IPS-20b (cell line): ENCODE results near the gene INTS4.
"Not testable (repeated sequence)": the region's sequence is repeated elsewhere in the genome, so short reads cannot be mapped to it uniquely, and the experiment has no call there.

Experiments used
- H3K27ac ChIP-seq: one replicate; pipeline ENCODE4 v1.5.1; 2013; ENCODE audit warnings: low read length
- H3K27me3 ChIP-seq: 2 replicates; pipeline ENCODE4 v1.6.1; 2013; ENCODE audit warnings: mild to moderate bottlenecking, low read length, inconsistent platforms; ENCODE audit not compliant: insufficient read depth
- H3K36me3 ChIP-seq: 2 replicates; pipeline ENCODE4 v1.6.1; 2013; ENCODE audit warnings: low read depth, mild to moderate bottlenecking, inconsistent platforms, low read length, moderate library complexity; ENCODE audit not compliant: insufficient read depth
- H3K4me1 ChIP-seq: 2 replicates; pipeline ENCODE4 v1.6.1; 2013; ENCODE audit warnings: mild to moderate bottlenecking, control low read depth, inconsistent platforms, low read length, moderate library complexity; ENCODE audit not compliant: insufficient read depth
- H3K4me3 ChIP-seq: 2 replicates; pipeline ENCODE4 v1.5.1; 2013; ENCODE audit warnings: mild to moderate bottlenecking, low read length, inconsistent platforms
- H3K9ac ChIP-seq: 2 replicates; pipeline ENCODE4 v1.6.1; 2013; ENCODE audit warnings: low read depth, mild to moderate bottlenecking, inconsistent platforms, low read length, moderate library complexity
- H3K9me3 ChIP-seq: 2 replicates; pipeline ENCODE4 v1.6.1; 2013; ENCODE audit warnings: mild to moderate bottlenecking, low read depth, low read length, inconsistent platforms; ENCODE audit not compliant: insufficient read depth

INTS4 gene

DNA sequence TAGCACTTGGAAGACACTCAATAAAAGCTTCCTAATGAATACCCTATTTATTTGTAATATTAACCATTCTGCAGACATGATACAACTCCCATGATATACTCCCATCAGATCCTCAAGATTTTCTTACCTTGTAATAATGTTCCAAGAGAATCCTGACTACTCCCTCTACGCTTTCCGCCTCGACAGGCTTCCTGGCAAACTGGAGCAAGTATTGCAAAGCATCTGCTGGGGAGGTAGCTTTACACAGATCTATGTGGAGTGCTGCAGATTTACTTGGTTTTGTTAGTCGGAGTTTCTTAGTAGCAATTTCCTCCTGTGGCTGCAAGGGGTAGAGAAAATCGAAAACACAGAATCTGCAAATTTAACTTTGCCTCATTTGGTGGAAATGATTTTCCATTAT, 3.5 kb downstream of the INTS4 start:
- Histone ChIP-seq H3K27ac (no peak overlapping the region), H3K4me3 (no peak overlapping the region), H3K4me1 (peaks cover 5% of the 10 kb centered on the region; the same call in 1 of the 2 replicates), H3K36me3 (peaks cover 37% of the 10 kb centered on the region), H3K27me3 (no peaks in the 10 kb centered on the region), H3K9ac (no peak overlapping the region), H3K9me3 (no peaks in the 10 kb centered on the region)

DNA sequence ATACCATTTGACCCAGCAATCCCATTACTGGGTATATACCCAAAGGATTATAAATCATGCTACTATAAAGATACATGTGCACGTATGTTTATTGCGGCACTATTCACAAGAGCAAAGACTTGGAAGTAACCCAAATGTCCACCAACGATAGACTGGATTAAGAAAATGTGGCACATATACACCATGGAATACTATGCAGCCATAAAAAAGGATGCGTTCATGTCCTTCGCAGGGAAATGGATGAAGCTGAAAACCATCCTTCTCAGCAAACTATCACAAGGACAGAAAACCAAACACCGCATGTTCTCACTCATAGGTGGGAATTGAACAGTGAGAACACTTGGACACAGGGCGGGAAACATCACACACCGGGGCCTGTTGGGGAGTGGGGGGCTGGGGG, 8.0 kb downstream of the INTS4 start:
- not testable (repeated sequence) for H3K9me3 ChIP-seq, H3K27ac ChIP-seq, H3K4me1 ChIP-seq, H3K27me3 ChIP-seq, H3K9ac ChIP-seq, H3K4me3 ChIP-seq
- H3K36me3 ChIP-seq = peaks cover 44% of the 10 kb centered on the region

DNA sequence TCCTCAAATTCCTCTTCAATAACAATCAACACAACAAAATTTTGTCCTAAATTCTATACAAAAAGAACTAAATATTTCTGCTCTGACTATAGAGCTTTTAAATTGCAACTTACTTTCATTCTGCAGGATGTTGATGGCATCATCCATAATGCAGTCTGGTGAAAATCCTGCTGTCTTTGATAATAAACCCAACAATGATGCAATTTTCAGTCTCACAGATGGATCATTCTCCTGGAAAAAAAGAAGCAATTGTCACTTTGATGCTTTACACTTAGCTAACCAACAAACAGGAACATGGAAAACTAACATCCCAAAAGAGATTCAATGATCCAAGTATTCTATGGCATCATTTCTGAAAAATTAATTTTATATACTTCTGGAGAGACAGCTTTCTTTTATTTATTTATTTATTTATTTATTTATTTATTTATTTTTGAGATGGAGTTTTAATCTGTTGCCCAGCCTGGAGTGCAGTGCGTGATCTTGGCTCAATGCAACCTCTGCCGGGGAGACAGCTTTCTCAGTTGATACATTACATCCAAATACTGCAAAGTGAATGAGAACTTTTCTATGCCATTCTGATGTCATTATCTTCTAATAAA, 13.0 kb downstream of the INTS4 start:
- no peak overlapping the region for H3K27ac ChIP-seq
- no peaks in the 10 kb centered on the region for H3K27me3 ChIP-seq
- H3K9ac ChIP-seq = no peak overlapping the region
- no peaks in the 10 kb centered on the region for H3K9me3 ChIP-seq
- no peak overlapping the region for H3K4me3 ChIP-seq
- peaks cover 42% of the 10 kb centered on the region for H3K36me3 ChIP-seq
- no peaks in the 10 kb centered on the region for H3K4me1 ChIP-seq

DNA sequence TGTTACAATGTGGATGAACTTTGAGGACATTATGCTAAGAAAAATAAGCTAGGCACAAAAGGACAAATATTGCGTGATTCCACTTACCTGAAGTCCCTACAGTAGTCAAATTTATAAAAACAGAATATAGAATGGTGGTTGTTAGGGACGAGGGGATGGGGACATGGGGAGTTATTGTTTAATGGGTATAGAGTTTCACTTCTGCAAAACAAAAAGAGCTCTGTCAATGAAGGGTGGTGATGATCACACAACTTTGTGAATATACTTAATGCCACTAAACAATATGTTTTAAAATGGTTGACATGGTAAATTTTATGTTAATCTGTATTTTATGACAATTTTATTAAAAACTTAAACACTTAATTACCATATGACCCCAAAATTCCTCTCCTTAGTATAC, 26.1 kb downstream of the INTS4 start:
- Histone ChIP-seq H3K4me3 (no peak overlapping the region), H3K27me3 (no peaks in the 10 kb centered on the region), H3K9me3 (no peaks in the 10 kb centered on the region), H3K4me1 (no peaks in the 10 kb centered on the region), H3K9ac (no peak overlapping the region), H3K36me3 (no peaks in the 10 kb centered on the region), H3K27ac (no peak overlapping the region)

DNA sequence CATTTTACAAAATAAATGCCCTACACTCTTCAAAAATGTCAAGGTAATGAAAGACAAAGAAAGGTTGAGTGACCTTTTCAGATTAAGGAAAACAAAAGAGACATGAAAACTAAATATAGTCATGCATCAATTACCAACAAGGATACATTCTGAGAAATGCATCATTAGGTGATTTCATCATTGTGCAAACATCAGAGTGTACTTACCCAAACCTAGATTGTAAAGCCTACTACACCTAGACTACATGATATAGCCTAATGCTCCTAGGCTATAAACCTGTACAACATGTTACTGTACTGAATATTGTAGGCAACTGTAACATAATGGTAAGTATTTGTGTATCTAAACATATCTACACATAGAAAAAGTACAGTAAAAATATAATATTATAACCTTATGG, 26.7 kb downstream of the INTS4 start:
- no peak overlapping the region for H3K9ac ChIP-seq
- no peaks in the 10 kb centered on the region for H3K36me3 ChIP-seq
- H3K27me3 ChIP-seq = no peaks in the 10 kb centered on the region
- H3K27ac ChIP-seq = no peak overlapping the region
- H3K4me1 ChIP-seq = no peaks in the 10 kb centered on the region
- no peaks in the 10 kb centered on the region for H3K9me3 ChIP-seq
- H3K4me3 ChIP-seq = no peak overlapping the region

DNA sequence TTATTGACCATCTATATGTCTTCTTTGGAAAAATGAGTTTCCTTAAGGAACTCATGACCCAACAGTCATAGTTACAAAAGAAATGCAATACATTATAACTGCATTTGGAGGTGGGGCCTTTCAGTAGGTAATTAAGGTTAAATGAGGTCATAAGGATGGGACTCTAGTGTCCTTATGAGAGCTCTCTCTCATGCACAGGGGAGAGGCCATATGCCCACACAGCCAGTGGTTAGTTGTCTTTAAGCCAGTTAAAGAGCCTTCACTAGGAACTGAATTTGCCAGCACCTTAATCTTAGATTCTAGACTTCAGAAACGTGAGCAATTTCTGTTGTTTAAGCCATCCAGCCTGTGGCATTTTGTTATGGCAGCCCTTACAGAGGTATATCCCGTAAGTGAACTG, 27.3 kb downstream of the INTS4 start:
- H3K27me3 ChIP-seq = no peaks in the 10 kb centered on the region
- H3K4me3 ChIP-seq = no peak overlapping the region
- no peaks in the 10 kb centered on the region for H3K9me3 ChIP-seq
- no peak overlapping the region for H3K9ac ChIP-seq
- no peak overlapping the region for H3K27ac ChIP-seq
- H3K36me3 ChIP-seq = no peaks in the 10 kb centered on the region
- H3K4me1 ChIP-seq = no peaks in the 10 kb centered on the region

DNA sequence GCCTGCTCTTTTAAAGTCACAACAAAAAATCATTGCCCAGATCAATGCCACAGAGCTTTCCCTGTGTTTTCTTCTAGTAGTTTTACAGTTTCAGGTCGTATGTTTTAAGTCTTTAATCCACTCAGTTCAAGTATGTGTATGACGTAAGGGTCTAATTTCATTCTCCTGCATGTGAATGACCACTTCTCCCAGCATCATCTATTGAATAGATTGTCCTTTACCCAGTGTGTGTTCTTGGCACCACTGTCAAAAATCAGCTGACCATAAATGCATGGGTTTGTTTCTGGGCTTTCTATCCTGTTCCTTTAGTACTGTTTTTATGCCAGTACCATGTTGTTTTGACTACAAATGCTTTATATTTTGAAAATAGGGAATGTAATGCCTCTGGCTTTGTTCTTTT, 28.1 kb downstream of the INTS4 start:
- no peak overlapping the region for H3K4me3 ChIP-seq
- H3K9me3 ChIP-seq = no peaks in the 10 kb centered on the region
- H3K36me3 ChIP-seq = no peaks in the 10 kb centered on the region
- no peaks in the 10 kb centered on the region for H3K27me3 ChIP-seq
- no peak overlapping the region for H3K9ac ChIP-seq
- no peak overlapping the region for H3K27ac ChIP-seq
- no peaks in the 10 kb centered on the region for H3K4me1 ChIP-seq

DNA sequence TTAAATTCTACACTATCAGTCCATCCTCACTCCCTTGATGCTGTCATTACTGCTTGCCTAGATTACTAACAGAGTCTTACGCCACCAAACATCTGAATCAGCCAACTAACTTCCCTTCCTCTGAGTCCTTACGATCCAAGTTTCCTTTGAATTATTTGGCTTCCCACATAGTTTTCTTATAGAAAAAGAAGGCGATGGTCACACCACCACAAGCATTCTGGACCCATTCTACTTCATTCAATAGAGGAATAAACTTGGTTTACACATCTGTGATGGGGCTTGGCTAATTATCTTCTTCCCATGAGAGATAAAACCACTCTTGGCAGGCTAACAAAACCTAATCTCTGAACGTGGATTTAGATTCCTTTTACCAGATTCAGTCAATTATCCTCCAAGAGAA, 35.0 kb downstream of the INTS4 start:
- no peak overlapping the region for H3K27ac ChIP-seq
- H3K4me1 ChIP-seq = no peaks in the 10 kb centered on the region
- H3K9ac ChIP-seq = no peak overlapping the region
- no peaks in the 10 kb centered on the region for H3K9me3 ChIP-seq
- no peak overlapping the region for H3K4me3 ChIP-seq
- H3K36me3 ChIP-seq = peaks cover 27% of the 10 kb centered on the region
- H3K27me3 ChIP-seq = no peaks in the 10 kb centered on the region

DNA sequence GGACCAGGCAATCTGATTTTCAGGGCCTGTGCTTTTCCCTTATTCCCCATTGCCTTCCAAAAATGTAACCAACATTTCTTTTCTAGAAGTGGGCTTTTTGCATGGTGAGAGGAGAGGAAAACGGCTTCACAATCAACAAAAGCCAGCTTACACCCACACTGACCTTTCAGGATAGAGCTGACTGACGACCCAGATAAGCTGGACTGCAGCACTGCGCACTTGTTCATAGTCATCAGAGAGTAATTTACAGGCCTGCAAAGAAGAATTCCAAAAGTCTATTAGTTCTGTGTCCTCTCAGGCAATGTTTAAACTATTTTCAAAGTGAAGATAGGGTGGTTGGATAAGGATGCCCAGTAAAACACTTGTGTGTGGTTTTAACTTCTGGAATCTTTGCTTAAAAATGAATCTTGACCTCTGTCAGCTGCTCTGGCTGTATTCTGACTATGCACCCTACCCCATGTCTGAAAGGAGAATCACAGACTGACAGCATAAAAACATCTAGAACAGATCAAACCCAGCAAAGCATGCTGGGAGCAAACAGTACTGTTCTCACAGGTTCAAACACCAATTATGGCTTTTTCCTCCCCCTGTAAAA, 35.8 kb downstream of the INTS4 start:
- H3K4me3 ChIP-seq = not testable (repeated sequence)

DNA sequence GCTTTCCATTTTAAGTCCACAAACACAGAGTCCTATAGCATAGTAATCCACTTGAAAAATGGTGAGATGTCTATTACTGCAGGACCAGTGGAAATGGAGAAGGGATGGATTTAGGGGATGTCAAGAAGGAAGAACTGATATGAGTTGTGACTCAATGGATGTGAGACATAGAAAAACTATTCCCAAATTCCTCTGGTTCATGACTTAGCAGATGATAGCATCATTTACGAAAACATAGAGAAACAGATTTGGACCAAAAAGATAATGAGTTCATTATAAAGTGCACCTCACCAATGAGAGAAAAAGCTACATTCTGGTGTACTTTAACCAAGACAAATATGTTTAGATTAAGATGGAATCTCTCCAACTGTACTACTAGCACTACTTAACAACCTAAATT, 51.2 kb downstream of the INTS4 start:
- H3K9me3 ChIP-seq, H3K4me3 ChIP-seq, H3K27ac ChIP-seq, H3K4me1 ChIP-seq, H3K36me3 ChIP-seq, H3K27me3 ChIP-seq, H3K9ac ChIP-seq: not testable (repeated sequence)

More for the DNA sequence above, 35.8 kb downstream of the INTS4 start:
- not testable (repeated sequence) for H3K4me1 ChIP-seq, H3K9ac ChIP-seq, H3K27me3 ChIP-seq, H3K27ac ChIP-seq, H3K9me3 ChIP-seq
- peaks cover 27% of the 10 kb centered on the region for H3K36me3 ChIP-seq

DNA sequence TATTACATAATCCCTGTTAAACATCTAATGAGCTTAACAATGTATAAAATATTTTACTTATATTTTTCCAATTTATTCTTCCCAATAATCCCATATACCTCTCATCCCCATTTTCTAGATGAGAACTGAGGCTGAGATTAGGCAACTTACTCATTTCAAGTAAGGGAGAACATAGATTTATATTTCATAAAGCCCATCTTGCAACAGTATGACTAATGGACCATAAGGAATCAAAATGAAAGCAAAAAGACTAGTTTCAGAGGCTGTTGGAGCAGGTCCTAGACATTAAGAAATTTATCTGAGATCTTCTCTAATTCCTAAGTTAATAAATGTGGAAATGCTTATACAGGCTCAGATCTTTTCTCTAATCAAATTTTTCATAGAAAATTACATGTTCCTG, 52.0 kb downstream of the INTS4 start:
- not testable (repeated sequence) for H3K9me3 ChIP-seq, H3K4me3 ChIP-seq, H3K27ac ChIP-seq, H3K4me1 ChIP-seq, H3K27me3 ChIP-seq, H3K36me3 ChIP-seq, H3K9ac ChIP-seq

DNA sequence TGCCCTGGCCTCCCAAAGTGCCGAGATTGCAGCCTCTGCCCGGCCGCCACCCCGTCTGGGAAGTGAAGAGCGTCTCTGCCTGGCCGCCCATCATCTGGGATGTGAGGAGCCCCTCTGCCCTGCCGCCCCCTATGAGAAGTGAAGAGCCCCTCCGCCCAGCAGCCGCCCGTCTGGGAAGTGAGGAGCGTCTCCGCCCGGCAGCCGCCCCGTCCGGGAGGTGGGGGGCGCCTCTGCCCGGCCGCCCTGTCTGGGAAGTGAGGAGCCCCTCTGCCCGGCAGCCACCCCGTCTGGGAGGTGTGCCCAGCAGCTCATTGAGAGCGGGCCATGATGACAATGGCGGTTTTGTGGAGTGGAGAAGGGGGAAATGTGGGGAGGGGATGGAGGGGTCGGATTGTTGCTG, 60.9 kb downstream of the INTS4 start:
- not testable (repeated sequence) for H3K4me3 ChIP-seq, H3K36me3 ChIP-seq, H3K27me3 ChIP-seq, H3K4me1 ChIP-seq, H3K27ac ChIP-seq, H3K9ac ChIP-seq, H3K9me3 ChIP-seq
